ENCODE results near the gene SMIM20.

- TF ChIP-seq POLR2AphosphoS5 (IDR thresholded peaks at IDR 0.05; ENCODE audit: low read depth, low read length): no peak
- TF ChIP-seq POLR2A (IDR thresholded peaks at IDR 0.05; ENCODE audit: low read depth, low read length): no peak
Measured at GRCh38 chr4:25879091-25879584, 34.9 kb upstream of the SMIM20 start.

Measured in GM12892 (cell line).